Adipocyte (in vitro differentiated cells): Measurements from ENCODE around the gene FRMPD2.

Experiments
- DNase-seq: peaks from one replicate; pipeline ENCODE4 v3.0.0-alpha.2; 2015; ENCODE audit warnings: low read depth
- H3K27me3 ChIP-seq: replicated peaks from 2 replicates; pipeline ENCODE4 v1.7.0; 2013; ENCODE audit warnings: mild to moderate bottlenecking, low read length, moderate library complexity; ENCODE audit not compliant: control insufficient read depth, insufficient read depth
- H3K36me3 ChIP-seq: 2 replicates; pipeline ENCODE4 v1.7.0; 2013; ENCODE audit warnings: low read length, mild to moderate bottlenecking, moderate library complexity; ENCODE audit not compliant: control insufficient read depth, insufficient read depth, severe bottlenecking
- H3K4me1 ChIP-seq: 2 replicates; pipeline ENCODE4 v1.7.0; 2013; ENCODE audit warnings: mild to moderate bottlenecking, low read length, moderate library complexity; ENCODE audit not compliant: control insufficient read depth, insufficient read depth
- H3K4me3 ChIP-seq: 2 replicates; pipeline ENCODE4 v1.7.0; 2013; ENCODE audit warnings: mild to moderate bottlenecking, low read length, moderate library complexity
- H3K9ac ChIP-seq: 2 replicates; pipeline ENCODE4 v1.7.0; 2013; ENCODE audit warnings: mild to moderate bottlenecking, low read length, moderate library complexity
- H3K9me3 ChIP-seq: 2 replicates; pipeline ENCODE4 v1.7.0; 2013; ENCODE audit warnings: mild to moderate bottlenecking, low read length, moderate library complexity; ENCODE audit not compliant: control insufficient read depth

FRMPD2 gene

DNA sequence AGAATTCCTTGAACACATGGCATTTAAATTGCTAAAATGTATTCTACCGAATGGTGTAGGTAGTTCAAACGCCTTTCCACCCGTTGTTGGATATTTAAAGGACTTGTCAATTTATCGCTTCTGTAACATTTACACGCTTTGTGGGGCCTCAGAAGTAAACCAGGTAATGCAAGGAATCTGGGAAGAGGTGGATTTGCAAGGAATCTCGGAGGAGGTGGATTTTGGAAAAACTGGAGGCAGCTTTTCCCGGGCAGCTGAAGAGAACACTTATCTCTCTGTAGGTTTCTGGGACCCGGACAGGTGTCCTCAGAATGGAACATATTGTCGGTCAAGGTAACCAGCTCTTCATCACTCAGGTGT lies 31.4 kb upstream of the FRMPD2 start:
- Histone ChIP-seq H3K36me3 (no peaks in the 10 kb centered on the region), H3K9me3 (no peaks in the 10 kb centered on the region), H3K9ac (peak overlapping the region; percentile 50), H3K4me1 (peaks cover 22% of the 10 kb centered on the region), H3K27me3 (peaks cover 15% of the 10 kb centered on the region), H3K4me3 (peak overlapping the region; percentile 89)
- DNase-seq, result no peak

DNA sequence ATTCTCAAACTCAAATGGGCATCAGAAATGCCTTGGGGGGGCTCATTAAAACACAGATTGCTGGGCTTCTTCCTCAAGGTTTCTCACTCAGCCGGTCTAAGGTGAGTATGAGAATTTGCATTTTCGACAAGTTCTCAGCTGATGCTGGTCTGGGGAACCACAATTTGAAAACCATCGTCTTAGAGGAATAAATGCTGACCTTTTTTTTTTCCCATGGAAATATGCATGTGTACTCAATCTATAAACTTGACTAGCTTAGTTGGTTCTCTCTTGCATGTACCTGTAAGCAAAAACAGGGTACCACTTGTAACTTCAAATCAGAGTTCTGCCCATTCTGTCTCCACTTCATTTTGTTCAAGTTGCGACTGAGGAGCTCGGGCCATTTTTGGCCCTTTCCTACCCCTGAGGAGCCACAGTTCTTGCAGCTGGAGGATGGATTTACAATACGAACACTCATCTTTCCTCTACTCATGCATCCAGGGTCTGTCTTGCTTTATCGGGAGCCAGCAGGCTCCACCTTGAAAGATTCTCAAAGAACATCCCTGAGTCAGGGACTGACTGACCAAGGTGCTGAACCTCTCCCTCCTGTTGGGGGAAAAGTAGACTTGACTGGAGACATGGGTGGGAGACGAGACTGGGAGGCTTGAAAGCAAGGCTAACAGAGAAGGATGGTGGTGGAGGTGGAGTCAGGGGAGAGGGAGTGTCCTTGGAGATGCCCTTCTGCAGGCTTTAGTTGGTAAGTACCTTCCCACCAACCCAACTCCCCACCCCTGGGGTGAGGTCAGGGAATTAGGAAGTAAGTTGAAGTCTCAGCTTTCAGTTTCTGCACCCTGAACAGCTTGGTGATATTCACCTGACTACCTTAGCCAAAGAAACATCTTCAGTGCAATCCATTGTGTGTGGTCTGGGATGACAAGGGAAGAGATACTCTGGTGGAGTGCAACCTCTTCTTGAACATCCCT lies 28.3 kb upstream of the FRMPD2 start:
- Histone ChIP-seq H3K36me3 (no peaks in the 10 kb centered on the region), H3K4me1 (peaks cover 7% of the 10 kb centered on the region), H3K4me3 (no peak overlapping the region), H3K9ac (no peak overlapping the region), H3K9me3 (no peaks in the 10 kb centered on the region), H3K27me3 (peaks cover 28% of the 10 kb centered on the region)
- no peak for DNase-seq

DNA sequence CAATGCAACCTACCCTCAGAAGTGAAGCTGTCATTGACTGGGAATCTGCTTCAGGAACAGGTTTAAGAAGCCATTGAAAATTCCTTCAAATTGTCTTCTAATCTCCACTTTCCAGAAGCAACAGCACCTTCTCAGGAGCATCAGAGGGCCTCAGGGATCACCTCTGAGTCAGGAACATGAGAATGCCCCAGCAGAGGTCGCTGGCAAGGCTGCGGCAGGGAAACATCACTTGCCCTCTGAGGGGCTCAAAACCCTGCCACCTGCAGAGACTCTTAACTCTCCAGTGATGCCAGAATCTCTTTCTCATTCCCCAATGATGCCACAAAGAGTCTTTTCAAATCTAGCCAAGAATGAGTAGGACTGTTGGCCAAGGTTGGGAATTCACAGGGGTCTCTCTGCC lies 26.1 kb upstream of the FRMPD2 start:
- Histone ChIP-seq H3K9me3 (no peaks in the 10 kb centered on the region), H3K36me3 (no peaks in the 10 kb centered on the region), H3K27me3 (peaks cover 28% of the 10 kb centered on the region), H3K4me3 (no peak overlapping the region), H3K4me1 (peaks cover 5% of the 10 kb centered on the region), H3K9ac (no peak overlapping the region)
- no peak for DNase-seq

DNA sequence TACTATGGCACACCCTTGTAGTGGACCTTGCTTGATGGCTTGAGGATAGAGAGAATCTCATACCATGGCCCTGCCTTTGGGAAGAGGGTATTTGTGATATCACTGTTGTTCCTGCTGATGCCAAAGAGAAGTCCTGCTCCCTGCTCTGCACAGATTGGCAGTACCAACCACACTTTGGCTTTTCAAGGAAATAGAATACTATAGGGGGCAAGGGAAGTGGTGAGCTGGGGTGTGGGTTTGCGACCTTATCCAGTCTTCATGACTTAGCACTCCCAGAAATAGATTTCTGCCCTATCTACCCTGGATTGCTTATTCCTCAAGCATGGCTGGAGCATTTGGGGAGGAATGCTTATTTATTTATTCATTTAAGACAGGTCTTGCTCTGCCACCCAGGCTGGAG lies 25.2 kb upstream of the FRMPD2 start:
- Histone ChIP-seq H3K4me1 (peaks cover 5% of the 10 kb centered on the region), H3K4me3 (no peak overlapping the region), H3K36me3 (no peaks in the 10 kb centered on the region), H3K27me3 (peaks cover 28% of the 10 kb centered on the region), H3K9ac (no peak overlapping the region), H3K9me3 (no peaks in the 10 kb centered on the region)
- no peak for DNase-seq

DNA sequence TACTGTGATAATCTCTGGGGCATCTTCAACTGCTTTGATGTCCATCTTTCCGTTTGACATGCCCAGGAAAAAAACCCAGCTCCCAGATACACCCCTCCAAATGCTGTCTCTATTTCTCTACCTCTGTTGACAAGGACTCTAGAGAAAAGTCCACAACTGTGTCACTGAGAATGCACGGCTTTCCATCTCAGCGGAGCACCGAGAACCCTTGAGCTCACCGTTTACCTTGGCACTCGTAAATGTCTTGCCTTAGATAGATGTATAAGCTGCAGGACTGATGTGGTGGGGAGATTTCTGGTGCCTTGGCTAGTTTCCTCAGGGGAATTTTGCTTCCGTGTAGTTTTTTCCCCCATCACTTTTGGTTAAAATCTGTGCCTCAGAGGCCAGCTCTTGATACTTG lies 24.6 kb upstream of the FRMPD2 start:
- H3K27me3 ChIP-seq, result peaks cover 28% of the 10 kb centered on the region

DNA sequence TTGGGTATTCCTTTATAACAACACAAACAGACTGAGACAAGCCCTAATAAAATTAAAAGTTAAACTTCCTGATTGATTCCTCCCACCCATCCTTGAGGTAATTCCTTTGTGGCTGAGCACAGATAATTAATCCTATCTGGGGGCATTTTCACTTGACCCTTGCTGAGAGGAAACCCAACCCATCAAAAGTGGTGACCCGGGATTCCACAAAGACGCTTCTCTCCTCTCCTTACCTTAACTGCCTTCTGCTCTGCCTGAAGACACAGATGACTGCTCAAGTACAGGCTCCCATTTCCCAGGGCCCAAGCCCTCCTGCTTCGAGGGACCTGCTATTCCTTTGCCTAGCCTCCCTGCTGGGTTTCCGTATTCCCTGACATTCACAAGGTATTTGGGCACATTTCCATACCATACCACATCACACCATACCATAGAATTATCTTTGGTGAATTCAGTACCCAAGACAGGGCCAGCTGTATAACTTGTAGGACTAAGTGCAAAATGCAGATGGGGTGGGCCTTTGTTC lies 22.1 kb upstream of the FRMPD2 start:
- peaks cover 5% of the 10 kb centered on the region for H3K4me1 ChIP-seq
- H3K4me3 ChIP-seq, result no peak overlapping the region
- H3K9me3 ChIP-seq, result no peaks in the 10 kb centered on the region
- no peak overlapping the region for H3K9ac ChIP-seq
- H3K27me3 ChIP-seq, result peaks cover 16% of the 10 kb centered on the region
- H3K36me3 ChIP-seq, result no peaks in the 10 kb centered on the region
- no peak for DNase-seq

More for the DNA sequence above, 24.6 kb upstream of the FRMPD2 start:
- Histone ChIP-seq H3K4me1 (peaks cover 5% of the 10 kb centered on the region), H3K4me3 (no peak overlapping the region), H3K9ac (no peak overlapping the region), H3K36me3 (no peaks in the 10 kb centered on the region), H3K9me3 (no peaks in the 10 kb centered on the region)
- DNase-seq, result no peak

DNA sequence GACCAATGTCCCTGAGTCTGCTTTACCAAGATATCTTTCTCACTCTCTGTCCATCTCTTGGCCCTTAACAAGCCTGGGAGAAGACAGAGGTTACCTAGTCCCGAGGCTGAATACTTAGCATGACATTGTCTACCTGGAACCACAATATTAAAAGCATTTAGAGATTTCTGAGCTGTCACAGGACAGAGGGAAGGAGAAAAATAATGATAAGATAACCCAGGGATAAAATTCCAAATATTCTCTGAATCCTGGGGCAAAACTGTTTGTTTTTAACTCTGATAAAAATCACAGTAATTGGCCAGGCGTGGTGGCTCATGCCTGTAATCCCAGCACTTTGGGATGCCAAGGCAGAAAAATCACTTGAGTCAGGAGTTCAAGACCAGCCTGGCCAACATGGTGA lies 19.9 kb upstream of the FRMPD2 start:
- Histone ChIP-seq H3K9me3 (no peaks in the 10 kb centered on the region), H3K9ac (no peak overlapping the region), H3K4me3 (no peak overlapping the region), H3K4me1 (peaks cover 5% of the 10 kb centered on the region), H3K36me3 (no peaks in the 10 kb centered on the region), H3K27me3 (peaks cover 4% of the 10 kb centered on the region)
- no peak for DNase-seq

DNA sequence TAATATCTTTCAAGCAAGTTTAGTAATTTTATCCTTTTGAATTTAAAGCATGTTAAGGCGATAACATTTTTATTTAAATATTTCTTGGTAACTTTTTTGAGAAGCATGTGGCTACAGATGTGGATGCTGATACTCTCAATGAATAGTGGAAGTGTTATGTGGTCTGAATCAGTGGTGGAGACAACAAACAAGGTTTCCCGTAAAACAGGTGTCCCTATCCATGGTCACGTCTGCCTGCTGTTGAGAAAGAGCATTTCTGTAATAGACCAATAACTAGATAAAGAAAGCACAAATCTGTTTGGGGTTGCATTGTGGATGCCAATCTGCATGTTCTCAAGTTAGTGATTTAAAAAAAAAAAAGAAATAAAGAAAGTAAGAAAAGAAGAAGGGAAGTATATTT lies 18.1 kb upstream of the FRMPD2 start:
- H3K9ac ChIP-seq, result no peak overlapping the region

DNA sequence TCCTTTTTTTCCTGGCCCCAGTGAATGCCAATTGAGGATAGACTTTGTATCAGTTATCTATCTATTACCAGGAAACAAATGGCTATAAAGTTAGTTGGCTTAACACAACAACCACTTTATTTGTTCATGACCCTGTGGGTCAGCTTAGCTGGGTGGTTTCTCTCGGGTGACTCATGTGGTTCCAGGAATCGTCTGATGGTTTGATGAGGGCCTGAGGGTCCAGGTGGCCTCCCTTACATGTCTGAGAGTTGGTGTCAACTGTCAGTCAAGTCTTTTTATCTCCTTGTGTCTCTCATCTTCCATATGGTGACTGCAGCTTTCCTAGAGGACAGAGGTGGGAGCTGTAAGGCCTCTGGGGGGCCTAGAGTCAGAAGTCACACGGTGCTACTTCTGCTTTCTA lies 16.7 kb upstream of the FRMPD2 start:
- H3K36me3 ChIP-seq, result no peaks in the 10 kb centered on the region
- H3K9ac ChIP-seq, result no peak overlapping the region
- H3K4me3 ChIP-seq, result no peak overlapping the region
- H3K27me3 ChIP-seq, result no peaks in the 10 kb centered on the region
- DNase-seq, result no peak
- H3K4me1 ChIP-seq, result peaks cover 12% of the 10 kb centered on the region
- H3K9me3 ChIP-seq, result no peaks in the 10 kb centered on the region

More for the DNA sequence above, 18.1 kb upstream of the FRMPD2 start:
- Histone ChIP-seq H3K4me3 (no peak overlapping the region), H3K27me3 (no peaks in the 10 kb centered on the region), H3K36me3 (no peaks in the 10 kb centered on the region), H3K4me1 (peaks cover 12% of the 10 kb centered on the region), H3K9me3 (no peaks in the 10 kb centered on the region)
- no peak for DNase-seq

DNA sequence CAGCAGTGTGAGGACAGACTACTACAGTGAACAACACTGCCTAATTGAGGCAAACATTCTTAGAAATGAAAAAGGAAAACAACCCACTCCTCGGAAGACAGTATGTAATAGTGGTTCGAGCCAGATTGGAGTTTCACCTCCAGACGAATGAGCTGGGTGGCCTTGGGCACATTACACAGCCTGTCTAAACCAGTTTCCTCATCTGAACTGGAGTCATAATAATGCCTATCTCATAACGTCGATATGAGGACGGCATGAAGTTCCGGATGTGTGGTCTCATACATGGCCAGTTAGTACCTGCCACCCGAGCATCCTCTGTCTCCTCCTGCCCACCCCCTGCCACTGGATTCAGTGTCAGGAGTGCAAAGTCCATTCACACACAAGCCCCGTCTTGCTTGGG lies 15.8 kb upstream of the FRMPD2 start:
- H3K36me3 ChIP-seq, result no peaks in the 10 kb centered on the region
- DNase-seq, result no peak
- H3K4me1 ChIP-seq, result peaks cover 13% of the 10 kb centered on the region
- H3K27me3 ChIP-seq, result peaks cover 8% of the 10 kb centered on the region
- H3K4me3 ChIP-seq, result no peak overlapping the region
- H3K9ac ChIP-seq, result no peak overlapping the region
- no peaks in the 10 kb centered on the region for H3K9me3 ChIP-seq

DNA sequence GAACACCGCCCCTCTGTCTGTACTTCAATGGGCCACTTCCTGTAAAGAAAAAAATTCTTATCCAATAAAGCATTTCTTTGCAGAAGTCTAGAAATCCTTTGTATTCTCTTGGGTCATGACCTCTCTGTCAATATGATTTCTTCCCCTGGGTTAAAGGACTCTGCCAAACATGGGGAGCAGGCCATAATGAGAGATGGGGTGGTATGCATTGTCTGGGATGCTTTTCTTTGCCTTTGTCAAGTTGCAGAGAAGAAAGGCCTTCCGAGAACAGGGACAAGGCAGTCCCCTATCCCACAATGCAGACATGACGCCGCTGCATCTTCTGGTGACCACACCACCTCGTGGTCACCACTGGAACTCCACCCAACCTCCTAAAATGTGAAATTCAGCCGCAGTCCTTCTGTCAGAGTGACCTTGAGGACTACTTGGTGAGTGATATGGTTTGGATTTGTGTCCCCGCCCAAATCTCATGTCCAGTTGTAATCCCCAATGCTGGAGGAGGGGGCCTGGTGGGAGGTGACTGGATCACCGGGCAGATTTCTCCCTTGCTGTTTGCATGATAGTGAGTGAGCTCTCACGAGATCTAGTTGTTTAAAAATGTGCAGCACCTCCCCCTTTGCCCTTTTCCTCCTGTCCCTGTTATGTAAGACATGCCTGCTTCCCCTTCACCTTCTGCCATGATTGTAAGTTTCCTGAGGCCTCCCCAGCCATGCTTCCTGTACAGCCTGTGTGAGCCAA lies 15.2 kb upstream of the FRMPD2 start:
- Histone ChIP-seq H3K4me1 (peaks cover 13% of the 10 kb centered on the region), H3K4me3 (no peak overlapping the region), H3K36me3 (no peaks in the 10 kb centered on the region), H3K9ac (no peak overlapping the region), H3K9me3 (no peaks in the 10 kb centered on the region), H3K27me3 (peaks cover 14% of the 10 kb centered on the region)
- peak; percentile 73 for DNase-seq
